ENCODE results near the gene VCY1B.
"Not testable (repeated sequence)": the region's sequence is repeated elsewhere in the genome, so short reads cannot be mapped to it uniquely, and the experiment has no call there.

The VCY1B gene

GRCh38 chrY:14055927-14056326 is at the start of gene VCY1B:
TSS of gene VCY1B (plus strand) at chrY:14056227. CDS start at chrY:14056290, 63 bp downstream.
- not testable (repeated sequence) for DNase-seq (ENCODE audit: low read depth in 3 of 3)

- DNase-seq (ENCODE audit: low read depth in 3 of 3), result not testable (repeated sequence)
Measured at GRCh38 chrY:14011916-14012315, 44.1 kb upstream of the VCY1B start.

GRCh38 chrY:14030395-14030794 is 25.6 kb upstream of the VCY1B start:
- not testable (repeated sequence) for DNase-seq (ENCODE audit: low read depth in 3 of 3)

- no peak for DNase-seq (ENCODE audit: low read depth in 3 of 3)
Measured at GRCh38 chrY:14085877-14086276, 29.9 kb downstream of the VCY1B start.

Measured in stimulated activated CD4-positive, alpha-beta T cell treated with anti-CD3 and anti-CD28 coated beads, TNF-alpha, amount 100 ng/mL, for 4 hours (primary cell).